Stimulated activated naive CD8-positive, alpha-beta T cell treated with anti-CD3 and anti-CD28 coated beads, Interleukin-15, Interleukin-2, amounts not matched to agents 100 U/mL and 50 U/mL, for 24 hours (primary cell): ENCODE measurements around the gene TSSK3.

Experiments used
- ATAC-seq: fragments of 150-1000 bp; cut with Tn5 transposase; one replicate; pipeline ENCODE4 v1.10.0; 2021
- DNase-seq: peaks from one replicate; pipeline ENCODE4 v3.0.0; 2021

The TSSK3 gene

GRCh38 chr1:32362474-32363313 is at the start of gene TSSK3, which contains the start of gene FAM229A:
Gene TSSK3 (plus strand): TSS chr1:32362539. CDS start chr1:32362702, 163 bp downstream.
Gene FAM229A (minus strand): TSS chr1:32362485. CDS start chr1:32362091, 394 bp downstream.
- ATAC-seq (no peak), DNase-seq (no peak)

DNA sequence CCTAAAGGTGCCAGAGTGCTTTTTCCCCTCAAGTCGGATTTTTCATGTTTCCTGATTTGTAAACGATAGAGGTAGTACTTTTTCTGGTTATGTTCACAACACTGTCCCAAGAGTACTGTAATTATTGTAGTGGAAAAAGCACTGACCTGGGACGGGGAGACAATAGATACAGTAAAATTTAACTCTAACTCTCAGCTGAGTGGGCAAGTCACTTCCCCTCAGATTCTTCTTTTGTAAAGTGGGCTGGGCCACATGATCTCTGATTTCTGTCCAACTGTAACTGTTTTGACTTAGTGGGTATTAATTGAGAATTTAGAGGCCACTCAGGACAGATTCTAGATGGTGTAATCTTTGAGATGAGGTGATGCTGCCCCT is 45.4 kb upstream of the TSSK3 start:
- no peak for DNase-seq
- ATAC-seq = no peak

DNA sequence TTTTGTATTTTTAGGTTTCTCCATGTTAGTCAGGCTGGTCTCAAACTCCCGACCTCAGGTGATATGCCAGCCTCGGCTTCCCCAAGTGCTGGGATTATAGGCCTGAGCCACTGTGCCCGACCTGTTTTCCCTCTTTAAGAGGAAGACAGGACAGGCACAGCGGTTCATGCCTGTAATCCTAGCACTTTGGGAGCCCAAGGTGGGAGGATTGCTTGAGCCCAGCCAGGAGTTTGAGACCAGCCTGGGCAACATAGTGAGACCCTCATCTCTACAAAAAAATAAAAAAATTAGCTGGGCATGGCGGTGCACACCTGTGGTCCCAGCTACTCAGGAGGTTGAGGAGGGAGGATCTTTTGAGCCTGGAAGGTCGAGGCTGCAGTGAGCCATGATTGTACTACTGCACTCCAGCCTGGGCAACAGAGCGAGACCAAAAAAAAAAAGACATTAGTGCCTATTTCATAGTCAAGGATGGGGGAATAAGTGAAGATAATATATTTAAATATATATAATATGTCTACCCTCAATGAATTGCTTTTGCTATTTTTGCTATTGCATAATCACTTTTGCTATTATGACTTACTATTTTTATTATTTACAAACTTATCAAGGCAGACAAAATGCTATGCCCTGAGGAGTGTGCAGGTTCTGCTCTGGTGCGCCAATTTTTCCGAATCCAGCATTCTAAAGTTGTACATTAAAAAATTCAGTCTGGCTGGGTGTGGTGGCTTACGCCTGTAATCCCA is 44.0 kb upstream of the TSSK3 start:
- no peak for DNase-seq
- no peak for ATAC-seq

DNA sequence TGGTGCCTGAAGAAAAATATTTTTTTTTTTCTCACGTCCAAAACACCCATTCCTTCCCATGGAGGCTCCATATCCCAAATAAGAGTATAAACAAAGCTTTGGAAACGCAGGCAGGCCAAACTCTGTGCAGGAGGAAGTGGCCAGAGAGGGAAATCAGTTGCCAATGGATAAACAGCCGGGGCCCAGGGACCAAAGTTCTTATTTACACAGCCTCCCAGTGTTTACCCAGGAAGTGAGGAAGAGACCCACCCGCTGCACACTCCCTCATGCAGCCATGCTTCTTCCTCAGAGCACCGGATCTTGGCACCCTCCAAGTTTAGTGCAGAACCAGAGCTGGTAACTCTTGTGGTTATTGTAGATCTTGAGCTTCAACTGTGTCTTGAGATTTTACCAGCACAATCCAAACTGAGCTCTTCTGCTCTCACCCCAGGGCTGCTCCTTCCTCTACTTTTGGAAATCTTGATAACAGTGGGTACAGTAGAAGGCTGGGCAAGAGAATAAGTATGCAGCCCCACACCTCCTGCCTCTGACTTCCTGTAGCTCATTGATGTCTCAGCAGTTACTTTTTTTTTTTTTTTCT is 40.5 kb upstream of the TSSK3 start:
- DNase-seq (no peak), ATAC-seq (no peak)

DNA sequence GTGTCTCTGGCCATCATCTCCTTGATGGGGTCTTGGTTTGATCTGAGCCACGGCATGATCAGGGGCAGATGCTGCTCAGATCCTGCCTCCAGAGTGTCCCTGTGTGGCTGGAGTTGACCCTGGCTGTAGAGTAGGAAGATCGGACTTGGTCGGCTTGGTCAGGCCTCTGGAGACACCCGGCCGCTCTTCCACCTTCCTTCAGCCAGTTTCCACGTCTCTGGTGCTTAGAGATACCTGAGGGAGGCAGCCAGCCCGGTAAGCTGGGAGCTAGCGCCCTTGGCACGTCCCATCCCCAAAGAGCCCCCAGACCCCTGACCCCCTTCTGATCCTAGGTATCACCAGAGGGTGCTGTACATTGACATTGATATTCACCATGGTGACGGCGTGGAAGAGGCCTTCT is 35.1 kb upstream of the TSSK3 start:
- ATAC-seq (no peak), DNase-seq (no peak)

GRCh38 chr1:32329931-32330466 is 32.3 kb upstream of the TSSK3 start:
- ATAC-seq (no peak), DNase-seq (no peak)

DNA sequence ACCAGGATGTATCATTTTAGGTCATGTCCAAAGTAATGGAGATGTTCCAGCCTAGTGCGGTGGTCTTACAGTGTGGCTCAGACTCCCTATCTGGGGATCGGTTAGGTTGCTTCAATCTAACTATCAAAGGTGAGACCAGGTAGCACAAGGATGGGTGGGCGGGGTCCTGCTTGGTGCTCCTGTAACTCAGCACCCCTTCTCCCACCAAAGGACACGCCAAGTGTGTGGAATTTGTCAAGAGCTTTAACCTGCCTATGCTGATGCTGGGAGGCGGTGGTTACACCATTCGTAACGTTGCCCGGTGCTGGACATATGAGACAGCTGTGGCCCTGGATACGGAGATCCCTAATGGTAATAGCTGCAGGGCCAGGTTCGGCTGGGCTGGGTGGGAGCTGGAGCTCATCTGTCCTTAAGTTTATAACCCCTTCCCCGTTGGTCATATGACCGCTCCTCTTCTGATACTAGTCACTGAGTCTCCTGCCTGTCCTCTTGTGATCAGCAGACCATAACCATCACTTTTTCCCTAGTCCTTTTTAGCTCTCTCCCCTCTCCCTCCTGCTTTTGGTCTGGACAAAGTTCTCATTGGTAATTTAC is 31.7 kb upstream of the TSSK3 start:
- no peak for ATAC-seq
- no peak for DNase-seq

GRCh38 chr1:32331549-32331948 is 30.8 kb upstream of the TSSK3 start:
- ATAC-seq = no peak

DNA sequence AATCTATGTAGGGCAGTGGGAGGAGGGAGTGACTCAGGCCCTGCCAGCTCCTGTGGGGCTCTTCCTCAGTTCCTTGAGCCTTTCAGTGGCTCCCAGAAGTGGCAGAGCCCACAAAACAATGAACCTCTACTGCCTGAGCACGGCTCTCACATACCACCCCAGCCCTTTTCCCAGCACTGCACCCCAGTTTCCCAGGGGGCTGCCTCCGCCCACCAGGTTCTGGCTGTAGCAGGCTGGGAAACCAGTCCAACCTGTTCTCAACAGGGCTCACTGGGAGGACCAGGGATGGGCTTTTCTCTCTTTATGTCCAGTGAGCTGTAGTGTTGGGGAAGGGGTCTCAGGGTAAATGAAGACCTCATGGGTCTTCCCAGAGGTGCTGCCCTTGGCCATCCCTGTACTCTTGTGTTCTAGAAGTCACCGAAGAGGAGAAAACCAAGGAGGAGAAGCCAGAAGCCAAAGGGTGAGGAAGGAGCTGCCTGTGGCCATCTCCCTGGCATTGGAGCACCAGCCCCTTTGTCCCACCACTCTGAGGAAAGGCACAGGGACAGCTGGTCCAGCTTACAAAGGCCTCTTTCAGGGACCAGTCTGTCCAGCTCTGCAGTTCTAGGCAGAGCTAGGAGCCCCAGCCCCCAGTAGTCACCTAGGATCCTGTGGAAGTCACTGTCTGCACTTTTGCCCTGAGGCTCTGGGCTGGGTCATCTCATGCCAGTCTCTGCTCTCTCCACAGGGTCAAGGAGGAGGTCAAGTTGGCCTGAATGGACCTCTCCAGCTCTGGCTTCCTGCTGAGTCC is 29.9 kb upstream of the TSSK3 start:
- DNase-seq = no peak
- ATAC-seq = no peak

More at GRCh38 chr1:32331549-32331948, 30.8 kb upstream of the TSSK3 start:
- DNase-seq = no peak

DNA sequence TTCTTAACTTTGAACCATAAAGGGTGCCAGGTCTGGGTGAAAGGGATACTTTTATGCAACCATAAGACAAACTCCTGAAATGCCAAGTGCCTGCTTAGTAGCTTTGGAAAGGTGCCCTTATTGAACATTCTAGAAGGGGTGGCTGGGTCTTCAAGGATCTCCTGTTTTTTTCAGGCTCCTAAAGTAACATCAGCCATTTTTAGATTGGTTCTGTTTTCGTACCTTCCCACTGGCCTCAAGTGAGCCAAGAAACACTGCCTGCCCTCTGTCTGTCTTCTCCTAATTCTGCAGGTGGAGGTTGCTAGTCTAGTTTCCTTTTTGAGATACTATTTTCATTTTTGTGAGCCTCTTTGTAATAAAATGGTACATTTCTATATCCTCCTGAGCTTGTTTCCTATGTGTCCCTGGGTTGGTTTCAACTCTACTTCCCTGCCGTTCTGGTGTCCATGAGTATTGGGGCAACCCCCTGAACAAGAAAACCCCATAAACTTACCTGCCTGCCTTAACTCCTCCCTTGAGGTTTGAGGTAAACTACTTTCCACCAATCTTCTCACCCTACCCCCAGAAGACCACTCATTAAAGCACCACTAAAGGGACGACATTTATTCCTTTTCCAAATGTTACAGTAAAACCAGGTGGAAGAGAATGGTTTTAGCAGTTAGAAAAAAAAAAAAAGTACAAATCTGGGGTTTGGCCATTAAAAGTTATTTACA is 28.9 kb upstream of the TSSK3 start:
- ATAC-seq (no peak), DNase-seq (no peak)

GRCh38 chr1:32334274-32334861 is 28.0 kb upstream of the TSSK3 start:
- ATAC-seq (no peak), DNase-seq (no peak)

GRCh38 chr1:32334864-32335534 is 27.3 kb upstream of the TSSK3 start:
- ATAC-seq (peak; percentile 14), DNase-seq (peak; percentile 70)

DNA sequence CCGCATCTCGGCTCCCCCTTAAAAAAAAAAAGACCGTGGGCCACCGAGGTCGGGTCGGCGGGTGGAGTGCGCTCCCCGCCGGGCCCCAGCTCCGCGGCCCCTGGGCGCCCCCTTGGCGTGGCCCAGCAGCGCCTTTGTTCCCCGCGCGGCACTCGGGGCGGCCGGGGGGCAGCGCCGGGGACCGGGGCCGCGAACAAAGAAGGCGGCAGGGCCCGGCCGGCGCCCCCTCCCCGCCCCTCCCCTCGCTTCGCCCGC is 26.9 kb upstream of the TSSK3 start:
- peak; percentile 0 for ATAC-seq
- DNase-seq = no peak

- DNase-seq (peak; percentile 89), ATAC-seq (peak; percentile 28)
Observed at GRCh38 chr1:32335790-32336590, 26.3 kb upstream of the TSSK3 start, which contains the start of gene MARCKSL1. Gene MARCKSL1 (minus strand): TSS chr1:32336233. CDS start chr1:32336033, 200 bp downstream.

GRCh38 chr1:32336591-32336932 is 25.8 kb upstream of the TSSK3 start:
- DNase-seq (no peak), ATAC-seq (no peak)

GRCh38 chr1:32336963-32337675 is 25.2 kb upstream of the TSSK3 start:
- ATAC-seq = peak; percentile 67
- DNase-seq = peak; percentile 80

- peak; percentile 40 for DNase-seq
- ATAC-seq = peak; percentile 15
Observed at GRCh38 chr1:32337855-32338636, 24.3 kb upstream of the TSSK3 start.

GRCh38 chr1:32338637-32339145 is 23.6 kb upstream of the TSSK3 start:
- no peak for ATAC-seq
- DNase-seq = no peak
